SW 1271 (cell line): Measurements from ENCODE around the gene CHMP3.
"Not testable (repeated sequence)": the region's sequence is repeated elsewhere in the genome, so short reads cannot be mapped to it uniquely, and the experiment has no call there.

Source experiments
- DNase-seq, 2 experiments: peaks; one replicate each; lab custom pipeline; 2025; lab: John Stamatoyannopoulos, UW

Gene CHMP3

GRCh38 chr2:86549440-86549839, 13.8 kb downstream of the CHMP3 start:
- DNase-seq = not testable (repeated sequence)

- not testable (repeated sequence) for DNase-seq
Observed at GRCh38 chr2:86548913-86549396, 14.3 kb downstream of the CHMP3 start.

- not testable (repeated sequence) for DNase-seq
Observed at GRCh38 chr2:86548165-86548912, 14.9 kb downstream of the CHMP3 start.

- DNase-seq = not testable (repeated sequence)
Observed at GRCh38 chr2:86545296-86545924, 17.8 kb downstream of the CHMP3 start.

- not testable (repeated sequence) for DNase-seq
Observed at GRCh38 chr2:86544278-86545099, 18.8 kb downstream of the CHMP3 start.

- no peak for DNase-seq
Observed at GRCh38 chr2:86543793-86544192, 19.4 kb downstream of the CHMP3 start.

GRCh38 chr2:86543335-86543734, 19.9 kb downstream of the CHMP3 start:
- DNase-seq = no peak

GRCh38 chr2:86542814-86543213, 20.4 kb downstream of the CHMP3 start:
- no peak for DNase-seq

- no peak for DNase-seq
Observed at GRCh38 chr2:86541334-86541733, 21.9 kb downstream of the CHMP3 start.

GRCh38 chr2:86533589-86533988, 29.7 kb downstream of the CHMP3 start:
- DNase-seq = no peak

GRCh38 chr2:86525421-86526340, 37.6 kb downstream of the CHMP3 start:
- no peak for DNase-seq

- no peak for DNase-seq
Observed at GRCh38 chr2:86523491-86523890, 39.8 kb downstream of the CHMP3 start.

- no peak for DNase-seq
Observed at GRCh38 chr2:86522711-86523110, 40.5 kb downstream of the CHMP3 start.

- DNase-seq = no peak
Observed at GRCh38 chr2:86521922-86522321, 41.3 kb downstream of the CHMP3 start.

- no peak for DNase-seq
Observed at GRCh38 chr2:86520153-86520552, 43.1 kb downstream of the CHMP3 start.

- DNase-seq = no peak
Observed at GRCh38 chr2:86519349-86519748, 43.9 kb downstream of the CHMP3 start.

GRCh38 chr2:86518481-86518880, 44.8 kb downstream of the CHMP3 start:
- DNase-seq = no peak

GRCh38 chr2:86513948-86514660, 49.1 kb downstream of the CHMP3 start:
- no peak for DNase-seq

GRCh38 chr2:86512892-86513291, 50.4 kb downstream of the CHMP3 start:
- no peak for DNase-seq

GRCh38 chr2:86512034-86512433, 51.2 kb downstream of the CHMP3 start:
- no peak for DNase-seq

- no peak for DNase-seq
Observed at GRCh38 chr2:86510436-86510933, 52.8 kb downstream of the CHMP3 start.
